SK-N-SH treated with all-trans-retinoic acid at 6 μM for 48 hours (cell line): ENCODE measurements around the gene LRMDA.

Experiments used
- ARNTL ChIP-seq: fragments of 450-650 bp; formaldehyde crosslinking; IDR thresholded peaks from 2 replicates; pipeline ENCODE4 v1.5.0; 2020; ENCODE audit warnings: low read depth, mild to moderate bottlenecking, moderate library complexity, borderline replicate concordance
- POU6F1 ChIP-seq: fragments of 250-450 bp; sonication (Bioruptor Pico); IDR thresholded peaks from 2 replicates; pipeline ENCODE4 v1.8.0; 2021; ENCODE audit warnings: low read depth, mild to moderate bottlenecking, moderate library complexity, borderline replicate concordance
- PPARA ChIP-seq: fragments of 250-450 bp; sonication (Bioruptor Pico); IDR thresholded peaks from 2 replicates; pipeline ENCODE4 v1.5.0; 2020; ENCODE audit warnings: mild to moderate bottlenecking, borderline replicate concordance
- RARB ChIP-seq: fragments of 250-450 bp; sonication (Bioruptor Pico); IDR thresholded peaks from 2 replicates; pipeline ENCODE4 v1.8.0; 2021; ENCODE audit warnings: mild to moderate bottlenecking, moderate library complexity
- TSHZ2 ChIP-seq: fragments of 250-450 bp; sonication (Bioruptor Pico); IDR thresholded peaks from 2 replicates; pipeline ENCODE4 v1.5.0; 2020; ENCODE audit warnings: mild to moderate bottlenecking, moderate library complexity
- ZC3H10 ChIP-seq: fragments of 250-450 bp; sonication (Bioruptor Pico); IDR thresholded peaks from 2 replicates; pipeline ENCODE4 v1.5.1; 2021; ENCODE audit warnings: mild to moderate bottlenecking, moderate library complexity
- ZNF70 ChIP-seq: fragments of 450-650 bp; formaldehyde crosslinking; IDR thresholded peaks from 2 replicates; pipeline ENCODE4 v1.5.0; 2020; ENCODE audit warnings: mild to moderate bottlenecking, moderate library complexity

GRCh38 chr10:75646218-75646915, 214.9 kb downstream of the LRMDA start:
- TF ChIP-seq TSHZ2 (CRISPR knock-in tag) = no peak
- no peak for TF ChIP-seq ARNTL (CRISPR knock-in tag)
- TF ChIP-seq ZNF70 (CRISPR knock-in tag) = no peak
- TF ChIP-seq POU6F1 (CRISPR knock-in tag) = no peak
- no peak for TF ChIP-seq PPARA (CRISPR knock-in tag)
- TF ChIP-seq ZC3H10 = no peak
- TF ChIP-seq RARB (CRISPR knock-in tag) = no peak
